Measurements from ENCODE around the gene MIER2.
"Not testable (repeated sequence)": the region's sequence is repeated elsewhere in the genome, so short reads cannot be mapped to it uniquely, and the experiment has no call there.

MIER2 gene

GRCh38 chr19:281156-281853, 63.3 kb downstream of the MIER2 start:
- no peak for DNase-seq

DNA sequence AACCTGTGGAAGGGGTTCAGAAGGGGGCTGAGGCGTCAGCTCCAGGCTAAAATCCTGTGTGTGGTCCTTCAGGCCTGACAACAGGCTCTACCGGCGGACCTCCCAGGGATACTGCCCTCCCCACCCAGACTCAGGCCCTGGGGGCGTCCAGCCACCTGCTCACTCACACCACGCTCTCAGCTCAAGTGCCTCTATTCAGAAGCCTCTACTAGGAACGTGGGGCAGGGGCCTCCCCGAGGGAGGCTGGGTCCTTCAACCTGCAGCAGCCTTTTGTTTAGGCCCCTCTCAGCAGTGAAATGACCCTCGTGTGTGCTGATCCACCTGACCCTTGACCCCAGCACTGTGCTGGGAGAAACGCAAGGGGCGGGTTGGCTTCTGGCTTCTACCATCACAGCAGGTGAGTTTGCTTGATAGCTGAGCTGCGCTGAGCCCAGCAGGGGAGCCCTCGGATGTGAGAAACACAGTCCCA, 64.0 kb downstream of the MIER2 start:
- no peak for DNase-seq

- no peak for DNase-seq
These were observed 64.9 kb downstream of the MIER2 start for GRCh38 chr19:279656-280055.

- DNase-seq, result no peak
These were observed 65.4 kb downstream of the MIER2 start for GRCh38 chr19:279231-279630.

DNA sequence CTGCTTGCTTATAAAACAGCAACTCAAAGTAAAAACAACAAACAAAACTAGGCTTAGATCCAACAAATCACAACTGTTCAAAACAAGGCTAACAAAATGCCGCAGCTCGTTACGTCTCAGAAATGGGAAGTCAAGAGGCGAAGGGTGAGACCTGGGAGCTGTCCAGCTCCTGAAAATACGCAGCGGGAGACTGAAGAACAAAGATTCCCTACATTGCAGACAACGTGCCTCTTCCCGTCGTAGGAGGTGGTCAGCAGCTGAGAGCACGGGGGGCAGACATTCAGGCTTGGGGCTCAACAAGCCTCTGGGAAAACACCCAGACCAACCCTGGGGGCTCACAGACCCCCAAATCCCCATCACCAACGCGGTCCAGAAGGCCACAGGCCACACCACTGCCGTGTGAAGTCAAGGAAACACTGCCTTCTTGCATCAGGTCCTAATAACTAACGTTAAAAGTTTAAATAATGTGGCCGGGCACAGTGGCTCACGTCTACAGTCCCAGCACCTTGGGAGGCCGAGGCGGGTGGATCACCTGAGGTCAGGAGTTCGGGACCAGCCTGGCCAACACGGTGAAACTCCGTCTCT, 66.9 kb downstream of the MIER2 start:
- no peak for DNase-seq

DNA sequence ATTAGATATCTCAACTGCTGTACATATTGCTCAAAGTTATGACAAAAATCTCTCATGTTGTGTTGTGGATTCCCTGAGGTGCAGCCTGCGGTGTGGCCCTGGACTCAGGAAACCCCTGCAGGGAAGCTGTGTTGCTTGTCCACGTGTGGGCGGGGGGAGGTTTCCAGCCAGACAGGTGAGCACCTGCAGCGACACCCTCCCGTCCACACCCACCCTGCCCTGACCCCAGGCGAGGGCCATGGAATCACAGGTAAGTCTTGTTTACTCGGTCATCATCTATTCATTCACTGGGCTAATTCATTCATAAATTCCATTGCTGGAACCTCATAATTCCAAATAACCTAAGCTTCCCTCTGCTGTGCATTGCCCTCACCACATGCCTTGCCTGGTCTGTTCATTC, 67.5 kb downstream of the MIER2 start:
- DNase-seq, result no peak

DNA sequence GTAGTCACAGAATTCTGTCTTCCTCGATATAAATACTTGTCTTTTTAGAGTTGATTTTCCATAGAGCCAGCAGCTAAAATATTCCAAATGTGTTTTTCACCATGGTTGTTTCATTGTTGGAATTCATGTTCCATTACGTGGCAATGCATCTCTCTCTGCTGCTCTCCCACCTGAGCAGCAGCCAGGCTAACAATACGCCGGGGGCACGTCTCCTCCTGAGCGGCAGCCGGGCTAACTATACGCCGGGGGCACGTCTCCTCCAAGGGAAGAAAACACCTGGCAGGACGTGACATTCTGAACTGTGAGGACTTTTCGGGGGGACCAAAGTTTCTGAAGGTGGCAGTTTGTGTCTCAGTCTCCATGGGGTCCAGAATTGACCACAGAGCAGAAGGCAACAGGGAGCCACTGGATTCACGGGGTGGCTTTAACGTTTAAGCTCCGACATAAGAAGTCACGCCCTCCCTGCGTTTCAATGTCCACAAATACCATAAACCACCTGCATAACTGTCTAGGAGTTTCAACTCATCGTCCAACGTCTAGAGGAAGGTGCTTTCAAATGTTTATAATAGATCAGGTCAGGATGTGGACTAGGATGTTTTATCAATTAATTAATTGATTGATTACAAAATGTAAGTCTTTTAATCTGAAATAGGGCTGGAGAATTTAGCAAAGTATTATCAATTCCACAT, 68.5 kb downstream of the MIER2 start:
- no peak for DNase-seq

- DNase-seq, result no peak
These were observed 69.6 kb downstream of the MIER2 start for GRCh38 chr19:275000-275399.

DNA sequence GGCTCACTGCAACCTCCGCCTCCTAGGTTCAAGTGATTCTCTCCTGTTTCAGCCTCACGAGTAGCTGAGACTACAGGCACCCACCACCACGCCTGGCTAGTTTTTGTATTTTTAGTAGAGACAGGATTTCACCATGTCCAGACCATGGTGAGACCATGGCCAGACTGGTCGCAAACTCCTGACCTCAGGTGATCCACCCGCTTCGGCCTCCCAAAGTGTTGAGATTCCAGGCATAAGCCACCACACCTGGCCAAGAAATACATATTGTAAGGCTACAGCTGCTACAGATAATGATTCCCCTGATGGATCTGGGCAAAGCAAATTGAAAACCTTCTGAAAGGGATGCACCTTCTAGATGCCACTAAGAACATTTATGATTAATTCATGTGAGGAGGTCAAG, 71.2 kb downstream of the MIER2 start:
- no peak for DNase-seq

DNA sequence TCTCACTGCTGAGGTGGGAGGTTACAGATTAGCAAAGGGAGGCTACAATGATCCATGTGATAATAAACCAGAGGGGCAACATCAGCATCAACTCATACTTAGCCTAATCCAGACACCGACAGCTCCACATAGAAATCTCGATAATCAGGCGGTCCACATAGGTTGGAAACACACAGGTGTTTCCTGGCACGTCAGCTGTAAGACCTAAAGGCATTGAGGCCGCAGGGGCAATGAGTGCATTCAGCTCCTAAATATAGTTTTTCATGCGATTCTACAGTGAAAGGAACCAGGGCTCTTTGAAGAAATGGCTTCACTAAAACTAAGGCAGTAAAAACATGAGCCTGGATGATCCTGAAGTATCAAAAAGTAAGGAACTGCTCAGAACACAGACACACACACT, 72.7 kb downstream of the MIER2 start:
- DNase-seq, result no peak

DNA sequence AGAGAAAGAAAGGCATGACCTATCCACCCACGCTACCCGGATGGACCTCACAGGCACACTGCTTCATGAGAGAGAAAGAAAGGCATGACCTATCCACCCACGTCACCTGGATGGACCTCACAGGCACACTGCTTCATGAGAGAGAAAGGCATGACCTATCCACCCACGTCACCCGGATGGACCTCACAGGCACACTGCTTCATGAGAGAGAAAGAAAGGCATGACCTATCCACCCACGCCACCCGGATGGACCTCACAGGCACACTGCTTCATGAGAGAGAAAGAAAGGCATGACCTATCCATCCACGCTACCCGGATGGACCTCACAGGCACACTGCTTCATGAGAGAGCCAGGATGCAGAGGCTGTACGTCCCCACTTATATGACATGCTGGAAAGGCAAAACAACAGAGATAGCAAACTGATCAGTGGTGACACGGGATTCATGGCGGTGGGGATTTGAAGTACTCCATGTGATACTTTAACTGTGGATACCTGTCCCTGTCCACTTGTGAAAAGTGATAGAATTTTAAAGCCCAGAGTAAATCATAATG, 73.8 kb downstream of the MIER2 start:
- DNase-seq, result not testable (repeated sequence)

- DNase-seq, result no peak
These were observed 75.4 kb downstream of the MIER2 start for GRCh38 chr19:269241-269640.

DNA sequence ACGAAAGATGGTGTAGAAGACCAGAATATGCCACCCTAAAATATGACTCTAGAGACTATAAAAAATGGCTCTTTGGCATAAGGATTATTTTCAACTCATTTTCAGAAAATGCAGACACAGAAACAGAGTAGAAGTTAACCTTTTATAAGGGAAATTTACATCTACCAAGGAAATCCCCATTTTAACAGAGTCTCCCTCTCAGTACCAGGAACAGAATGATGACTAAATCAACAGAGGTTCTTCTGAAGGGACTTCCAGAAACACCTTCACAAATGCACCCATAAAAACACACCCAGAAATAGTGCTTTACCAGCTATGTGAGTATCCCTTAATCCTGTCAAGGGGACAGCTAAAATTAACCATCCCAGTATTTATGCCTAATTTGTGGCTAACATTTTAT, 82.5 kb downstream of the MIER2 start:
- DNase-seq, result no peak

DNA sequence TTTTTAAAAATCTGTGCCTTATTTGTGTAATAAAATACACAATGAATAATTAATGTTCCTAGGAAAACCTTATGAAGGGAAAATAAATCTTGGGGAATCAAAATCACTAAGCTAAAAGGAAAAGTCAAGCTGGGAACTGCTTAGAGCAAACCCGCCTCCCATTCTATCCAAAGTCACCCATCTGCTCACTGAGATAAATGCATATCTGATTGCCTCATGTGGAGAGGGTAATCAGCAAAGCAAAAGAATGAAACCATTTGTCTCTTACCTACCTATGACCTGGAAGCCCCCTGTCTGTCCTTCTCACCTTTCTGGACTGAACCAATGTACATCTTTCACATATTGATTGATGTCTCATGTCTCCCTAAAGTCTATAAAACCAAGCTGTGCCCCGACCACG, 87.8 kb downstream of the MIER2 start:
- DNase-seq, result not testable (repeated sequence)
